GM12892 (cell line): ENCODE data around the gene AGRN.
"Not testable (repeated sequence)": the region's sequence is repeated elsewhere in the genome, so short reads cannot be mapped to it uniquely, and the experiment has no call there.

Source experiments
- POLR2A ChIP-seq: IDR thresholded peaks from 2 replicates; pipeline ENCODE4 v1.6.1; 2011; ENCODE audit warnings: low read depth, low read length, control low read depth
- POLR2AphosphoS5 ChIP-seq: IDR thresholded peaks from 2 replicates; pipeline ENCODE4 v1.6.1; 2011; ENCODE audit warnings: low read depth, low read length, control low read depth
- TAF1 ChIP-seq: IDR thresholded peaks from 2 replicates; pipeline ENCODE4 v1.6.1; 2011; ENCODE audit warnings: low read depth, mild to moderate bottlenecking, control low read depth, low read length, borderline replicate concordance

- TF ChIP-seq POLR2AphosphoS5, POLR2A, TAF1: not testable (repeated sequence)
Observed at GRCh38 chr1:1018321-1018685, 1.6 kb upstream of the AGRN start.
